ENCODE data around the gene DPP6.

The DPP6 gene

DNA sequence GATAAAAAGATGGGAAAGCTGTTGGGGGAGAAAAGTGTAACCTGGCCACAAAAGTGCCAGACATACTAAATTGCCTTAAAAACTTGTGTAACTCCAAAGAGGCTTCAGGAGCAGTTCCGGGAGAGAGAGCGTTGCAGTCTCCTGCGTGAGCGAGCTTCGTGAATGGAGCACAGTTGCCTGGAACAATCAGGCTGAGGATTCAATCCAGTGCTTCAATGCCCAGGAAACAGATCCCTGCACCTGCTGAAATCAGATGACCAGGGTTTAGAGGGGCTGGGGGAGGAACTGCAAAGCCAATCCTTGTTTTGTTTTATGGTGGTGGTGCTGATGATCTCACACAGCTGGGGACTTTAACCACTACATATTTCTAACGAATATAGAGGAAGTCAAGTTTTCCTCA lies 398.3 kb downstream of the DPP6 start:
- TF ChIP-seq, protein P1, sequence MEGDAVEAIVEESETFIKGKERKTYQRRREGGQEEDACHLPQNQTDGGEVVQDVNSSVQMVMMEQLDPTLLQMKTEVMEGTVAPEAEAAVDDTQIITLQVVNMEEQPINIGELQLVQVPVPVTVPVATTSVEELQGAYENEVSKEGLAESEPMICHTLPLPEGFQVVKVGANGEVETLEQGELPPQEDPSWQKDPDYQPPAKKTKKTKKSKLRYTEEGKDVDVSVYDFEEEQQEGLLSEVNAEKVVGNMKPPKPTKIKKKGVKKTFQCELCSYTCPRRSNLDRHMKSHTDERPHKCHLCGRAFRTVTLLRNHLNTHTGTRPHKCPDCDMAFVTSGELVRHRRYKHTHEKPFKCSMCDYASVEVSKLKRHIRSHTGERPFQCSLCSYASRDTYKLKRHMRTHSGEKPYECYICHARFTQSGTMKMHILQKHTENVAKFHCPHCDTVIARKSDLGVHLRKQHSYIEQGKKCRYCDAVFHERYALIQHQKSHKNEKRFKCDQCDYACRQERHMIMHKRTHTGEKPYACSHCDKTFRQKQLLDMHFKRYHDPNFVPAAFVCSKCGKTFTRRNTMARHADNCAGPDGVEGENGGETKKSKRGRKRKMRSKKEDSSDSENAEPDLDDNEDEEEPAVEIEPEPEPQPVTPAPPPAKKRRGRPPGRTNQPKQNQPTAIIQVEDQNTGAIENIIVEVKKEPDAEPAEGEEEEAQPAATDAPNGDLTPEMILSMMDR (IDR thresholded peaks at IDR 0.05; ENCODE audit: low read depth, low read length) = no peak
- no peak for TF ChIP-seq MYC (IDR thresholded peaks at IDR 0.05; ENCODE audit: low read depth, low read length)
- TF ChIP-seq, protein P2, sequence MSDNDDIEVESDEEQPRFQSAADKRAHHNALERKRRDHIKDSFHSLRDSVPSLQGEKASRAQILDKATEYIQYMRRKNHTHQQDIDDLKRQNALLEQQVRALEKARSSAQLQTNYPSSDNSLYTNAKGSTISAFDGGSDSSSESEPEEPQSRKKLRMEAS (IDR thresholded peaks at IDR 0.05; ENCODE audit: low read depth, low read length) = no peak
- DNase-seq (ENCODE audit: low read depth) = no peak

DNA sequence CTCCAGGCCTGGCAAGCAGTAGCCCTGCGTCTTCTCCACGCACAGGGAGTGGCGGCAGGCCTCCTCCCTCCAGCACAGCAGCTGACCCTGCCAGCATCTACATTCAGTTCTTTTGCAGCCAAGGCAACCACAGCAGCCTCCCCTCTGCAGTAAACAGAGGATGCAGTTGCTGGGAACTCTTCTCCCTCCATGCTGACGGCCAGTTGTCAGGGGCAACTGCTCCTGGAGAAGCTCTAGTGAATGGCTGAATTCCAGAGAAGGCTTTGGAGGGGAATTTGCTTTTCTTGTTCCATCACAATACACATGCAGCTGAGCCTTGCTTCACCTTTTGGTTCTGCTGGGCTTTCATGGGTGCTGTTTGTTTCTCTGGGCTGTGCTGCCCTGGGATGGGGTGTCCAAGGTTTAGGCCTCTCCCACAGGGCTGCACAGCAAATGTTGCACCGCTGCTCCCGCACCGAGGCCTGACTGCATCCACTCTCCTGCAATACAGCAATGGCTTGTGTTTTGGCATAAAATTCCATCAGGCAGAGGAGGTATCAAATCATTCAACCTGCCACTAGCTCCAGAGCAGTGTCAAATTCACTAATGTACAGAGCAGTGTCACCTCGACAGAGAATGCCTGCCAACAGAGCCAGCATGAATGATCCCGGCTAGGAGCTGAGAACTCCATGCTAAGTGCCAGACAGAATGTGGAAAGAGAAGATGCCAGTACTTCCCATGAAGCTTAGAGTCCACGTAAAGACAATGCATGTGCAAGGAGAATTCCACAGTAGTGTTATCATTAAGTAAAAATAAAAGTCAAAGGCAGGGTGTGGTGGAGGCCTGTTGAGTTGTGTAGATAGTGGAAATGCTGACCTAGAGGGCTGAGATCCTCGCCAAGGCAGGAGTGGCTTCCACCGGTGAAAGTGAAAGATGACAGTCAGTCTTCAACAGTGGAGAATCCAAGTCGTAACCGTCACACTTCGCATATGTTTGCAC lies 399.6 kb downstream of the DPP6 start:
- DNase-seq (ENCODE audit: low read depth) = no peak
- TF ChIP-seq, protein P1 (IDR thresholded peaks at IDR 0.05; ENCODE audit: low read depth, low read length) = no peak
- TF ChIP-seq, protein P2 (IDR thresholded peaks at IDR 0.05; ENCODE audit: low read depth, low read length) = no peak
- H3K4me3 ChIP-seq (ENCODE audit: low read depth, low read length) = no peak overlapping the region

More for the DNA sequence above, 398.3 kb downstream of the DPP6 start:
- H3K4me3 ChIP-seq (ENCODE audit: low read depth, low read length) = no peak overlapping the region

DNA sequence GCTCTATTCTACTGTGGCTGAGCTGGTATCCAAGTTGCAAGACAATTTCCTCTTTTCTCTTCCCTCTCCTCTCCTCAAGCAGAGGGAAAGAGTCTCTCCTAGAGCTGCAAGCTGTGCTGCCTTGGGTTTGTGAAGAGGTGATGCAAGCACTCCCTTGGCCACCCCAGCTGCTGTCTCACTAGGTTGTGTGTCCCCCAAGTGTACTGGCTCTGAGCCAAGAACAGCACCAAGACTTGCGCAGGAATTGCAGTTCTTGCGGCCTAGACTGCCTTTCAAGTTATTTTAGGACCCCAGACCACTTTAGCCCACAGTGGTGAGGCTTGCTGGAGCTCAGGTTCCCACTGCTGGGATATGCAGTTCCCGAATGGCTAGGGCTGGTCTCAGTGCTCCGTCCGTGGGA lies 411.6 kb downstream of the DPP6 start:
- no peak for DNase-seq (ENCODE audit: low read depth)
- no peak overlapping the region for H3K4me3 ChIP-seq (ENCODE audit: low read depth, low read length)
- TF ChIP-seq MYC (IDR thresholded peaks at IDR 0.05; ENCODE audit: low read depth, low read length) = no peak
- TF ChIP-seq, protein P1 (IDR thresholded peaks at IDR 0.05; ENCODE audit: low read depth, low read length) = no peak
- TF ChIP-seq, protein P2 (IDR thresholded peaks at IDR 0.05; ENCODE audit: low read depth, low read length) = no peak
- TF ChIP-seq POLR2A (IDR thresholded peaks at IDR 0.05; ENCODE audit: extremely low read depth, insufficient read length) = no peak

DNA sequence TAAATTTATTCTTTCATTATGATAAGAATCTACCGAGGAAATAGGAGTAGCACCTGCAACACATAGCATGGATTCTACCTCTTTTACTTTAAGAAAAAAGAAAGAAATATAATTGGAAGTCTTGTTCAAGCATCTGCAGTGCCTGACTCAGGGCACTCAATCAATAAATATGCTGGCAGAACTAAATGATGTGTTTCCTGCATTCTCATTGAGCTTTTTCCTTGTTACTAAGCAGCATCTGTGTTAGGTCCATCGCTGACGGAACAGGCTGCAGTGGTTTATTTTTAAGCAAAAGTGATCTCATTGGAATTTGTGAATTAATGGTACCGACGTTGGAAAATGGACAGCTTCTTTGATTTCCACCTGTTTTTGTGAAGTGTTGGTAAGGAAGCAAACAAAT lies 417.5 kb downstream of the DPP6 start:
- DNase-seq (ENCODE audit: low read depth) = no peak
- no peak overlapping the region for H3K4me3 ChIP-seq (ENCODE audit: low read depth, low read length)
- no peak for TF ChIP-seq MYC (IDR thresholded peaks at IDR 0.05; ENCODE audit: low read depth, low read length)
- TF ChIP-seq, protein P1 (IDR thresholded peaks at IDR 0.05; ENCODE audit: low read depth, low read length) = no peak
- TF ChIP-seq, protein P2 (IDR thresholded peaks at IDR 0.05; ENCODE audit: low read depth, low read length) = no peak
- no peak for TF ChIP-seq POLR2A (IDR thresholded peaks at IDR 0.05; ENCODE audit: extremely low read depth, insufficient read length)

DNA sequence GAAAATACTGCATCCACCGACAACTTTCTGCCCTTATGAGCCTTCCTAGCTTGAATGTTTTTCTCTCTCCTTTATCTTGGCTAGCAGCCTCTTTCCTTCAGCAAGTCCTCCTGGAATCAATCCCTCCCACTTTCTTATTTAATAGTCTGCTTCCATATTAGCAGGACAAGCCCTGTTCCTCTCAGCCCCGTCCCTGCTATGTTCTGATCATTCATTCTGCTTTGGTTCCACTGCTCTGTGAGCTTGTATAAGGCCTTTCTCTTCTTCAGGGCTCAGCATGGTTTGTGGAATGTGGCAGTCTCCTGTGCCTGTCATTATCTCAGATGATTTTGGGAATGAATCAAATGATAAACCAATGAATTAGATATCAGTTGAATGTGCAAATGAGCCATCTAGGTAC lies 420.1 kb downstream of the DPP6 start:
- TF ChIP-seq MYC (IDR thresholded peaks at IDR 0.05; ENCODE audit: low read depth, low read length) (no peak), POLR2A (IDR thresholded peaks at IDR 0.05; ENCODE audit: extremely low read depth, insufficient read length) (no peak)
- TF ChIP-seq, protein P2 (IDR thresholded peaks at IDR 0.05; ENCODE audit: low read depth, low read length) = no peak
- TF ChIP-seq, protein P1 (IDR thresholded peaks at IDR 0.05; ENCODE audit: low read depth, low read length) = no peak
- no peak for DNase-seq (ENCODE audit: low read depth)
- H3K4me3 ChIP-seq (ENCODE audit: low read depth, low read length) = no peak overlapping the region
